DOHH2 (cell line): ENCODE results near the gene ZBTB7C.

Source experiments
- H3F3A ChIP-seq: fragments of 200-600 bp; sonication (generic), shearing (Covaris generic); 2 replicates; pipeline ENCODE4 v1.6.0; 2016; ENCODE audit warnings: antibody characterized with exemption, mild to moderate bottlenecking; ENCODE audit not compliant: control insufficient read depth, insufficient read depth
- H3K27ac ChIP-seq: fragments of 200-600 bp; sonication (generic); 2 replicates; pipeline ENCODE4 v1.5.1; 2014; ENCODE audit warnings: low read depth, mild to moderate bottlenecking, low read length, moderate library complexity
- H3K27me3 ChIP-seq: fragments of 200-600 bp; sonication (generic); 2 replicates; pipeline ENCODE4 v1.6.1; 2014; ENCODE audit warnings: mild to moderate bottlenecking, low read length, mixed read lengths; ENCODE audit not compliant: control insufficient read depth
- H3K36me3 ChIP-seq: fragments of 200-600 bp; sonication (generic); 2 replicates; pipeline ENCODE4 v1.6.1; 2014; ENCODE audit warnings: mild to moderate bottlenecking, low read length, moderate library complexity, mixed read lengths; ENCODE audit not compliant: control insufficient read depth
- H3K4me1 ChIP-seq: fragments of 200-600 bp; sonication (generic); 2 replicates; pipeline ENCODE4 v1.6.1; 2014; ENCODE audit warnings: mild to moderate bottlenecking, low read length, mixed read lengths; ENCODE audit not compliant: control insufficient read depth
- H3K4me2 ChIP-seq: fragments of 200-600 bp; sonication (generic); 2 replicates; pipeline ENCODE4 v1.6.0; 2014; ENCODE audit warnings: mild to moderate bottlenecking, low read length, moderate library complexity
- H3K4me3 ChIP-seq: fragments of 200-600 bp; sonication (generic); 2 replicates; pipeline ENCODE4 v1.5.1; 2014; ENCODE audit warnings: mild to moderate bottlenecking, low read length, mixed read lengths
- H3K79me2 ChIP-seq: fragments of 200-600 bp; sonication (generic); 2 replicates; pipeline ENCODE4 v1.6.1; 2014; ENCODE audit warnings: mild to moderate bottlenecking, low read length, mixed read lengths; ENCODE audit not compliant: control insufficient read depth
- H3K9me2 ChIP-seq: fragments of 200-600 bp; sonication (generic); replicated peaks from 2 replicates; pipeline ENCODE4 v1.6.1; 2014; ENCODE audit warnings: mild to moderate bottlenecking, low read length, mixed read lengths; ENCODE audit not compliant: control insufficient read depth
- H3K9me3 ChIP-seq: fragments of 200-600 bp; sonication (generic); 2 replicates; pipeline ENCODE4 v1.6.1; 2014; ENCODE audit warnings: antibody characterized with exemption, low read length, mixed read lengths; ENCODE audit not compliant: control insufficient read depth, insufficient read depth
- H4K20me1 ChIP-seq: fragments of 200-600 bp; sonication (generic); 2 replicates; pipeline ENCODE4 v1.6.0; 2014; ENCODE audit warnings: low read depth, mild to moderate bottlenecking, antibody characterized with exemption, low read length, moderate library complexity; ENCODE audit not compliant: control insufficient read depth, insufficient read depth
- EZH2phosphoT487 ChIP-seq: fragments of 200-600 bp; sonication (generic); IDR thresholded peaks from 2 replicates; pipeline ENCODE4 v1.6.1; 2017; ENCODE audit warnings: borderline replicate concordance, mild to moderate bottlenecking, antibody characterized with exemption, low read length, moderate library complexity, mixed read lengths
- TF ChIP-seq, protein P1 (sequence below): fragments of 200-600 bp; sonication (generic); IDR thresholded peaks from one replicate; pipeline ENCODE4 v1.5.1; 2014; ENCODE audit warnings: antibody characterized with exemption, mild to moderate bottlenecking, low read depth, low read length; ENCODE audit not compliant: poor library complexity, severe bottlenecking

ZBTB7C gene

DNA sequence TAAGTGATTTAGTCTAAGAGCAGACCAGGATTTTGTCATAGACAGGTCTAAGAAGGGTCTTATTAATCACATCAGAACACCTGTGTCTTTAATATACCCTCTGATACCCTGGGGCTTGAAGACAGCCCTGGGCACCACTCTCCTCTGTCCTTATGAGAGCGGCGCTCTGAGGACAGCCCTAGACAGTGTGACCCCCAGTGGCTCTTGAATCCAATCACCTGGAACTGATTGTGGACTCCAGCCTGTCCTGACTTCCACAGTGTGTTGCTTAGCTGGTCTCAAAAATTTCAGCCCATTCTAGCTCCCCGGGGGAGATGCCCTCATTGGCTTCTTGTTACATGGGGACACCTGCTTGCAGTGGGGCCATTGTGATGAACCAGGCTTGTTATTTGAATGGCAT is 282.9 kb downstream of the ZBTB7C start:
- H3K79me2 ChIP-seq: no peaks in the 10 kb centered on the region
- H3K4me3 ChIP-seq: no peak overlapping the region
- no peak overlapping the region for H3K27ac ChIP-seq
- no peaks in the 10 kb centered on the region for H3K9me3 ChIP-seq
- no peak for TF ChIP-seq EZH2phosphoT487
- TF ChIP-seq, protein P1, sequence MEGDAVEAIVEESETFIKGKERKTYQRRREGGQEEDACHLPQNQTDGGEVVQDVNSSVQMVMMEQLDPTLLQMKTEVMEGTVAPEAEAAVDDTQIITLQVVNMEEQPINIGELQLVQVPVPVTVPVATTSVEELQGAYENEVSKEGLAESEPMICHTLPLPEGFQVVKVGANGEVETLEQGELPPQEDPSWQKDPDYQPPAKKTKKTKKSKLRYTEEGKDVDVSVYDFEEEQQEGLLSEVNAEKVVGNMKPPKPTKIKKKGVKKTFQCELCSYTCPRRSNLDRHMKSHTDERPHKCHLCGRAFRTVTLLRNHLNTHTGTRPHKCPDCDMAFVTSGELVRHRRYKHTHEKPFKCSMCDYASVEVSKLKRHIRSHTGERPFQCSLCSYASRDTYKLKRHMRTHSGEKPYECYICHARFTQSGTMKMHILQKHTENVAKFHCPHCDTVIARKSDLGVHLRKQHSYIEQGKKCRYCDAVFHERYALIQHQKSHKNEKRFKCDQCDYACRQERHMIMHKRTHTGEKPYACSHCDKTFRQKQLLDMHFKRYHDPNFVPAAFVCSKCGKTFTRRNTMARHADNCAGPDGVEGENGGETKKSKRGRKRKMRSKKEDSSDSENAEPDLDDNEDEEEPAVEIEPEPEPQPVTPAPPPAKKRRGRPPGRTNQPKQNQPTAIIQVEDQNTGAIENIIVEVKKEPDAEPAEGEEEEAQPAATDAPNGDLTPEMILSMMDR: no peak
- H3K4me2 ChIP-seq: no peak overlapping the region
- no peaks in the 10 kb centered on the region for H3K4me1 ChIP-seq
- no peaks in the 10 kb centered on the region for H3K36me3 ChIP-seq
- H3F3A ChIP-seq: no peaks in the 10 kb centered on the region
- H3K9me2 ChIP-seq: no peaks in the 10 kb centered on the region
- H4K20me1 ChIP-seq: no peaks in the 10 kb centered on the region
- peaks cover 8% of the 10 kb centered on the region for H3K27me3 ChIP-seq

DNA sequence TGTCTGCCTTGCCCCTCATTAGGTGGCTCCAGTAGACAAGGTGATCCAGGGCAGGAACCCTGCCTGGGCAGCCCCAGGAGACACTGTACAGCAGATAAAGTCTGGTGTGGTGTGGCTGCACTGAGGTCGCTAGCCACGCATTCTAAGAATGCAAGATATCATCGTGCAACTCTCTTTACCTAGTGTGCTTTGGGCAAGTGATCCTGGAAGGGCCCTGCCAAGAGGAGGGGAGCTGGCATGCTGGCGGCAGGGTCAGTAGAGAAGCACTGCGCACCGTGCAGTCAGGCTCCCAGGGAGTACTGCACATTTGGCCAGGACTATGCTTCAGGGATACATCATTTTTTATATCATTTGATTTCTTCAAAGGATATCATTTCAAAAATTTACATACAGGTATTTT is 283.5 kb downstream of the ZBTB7C start:
- Histone ChIP-seq H4K20me1 (no peaks in the 10 kb centered on the region), H3K79me2 (no peaks in the 10 kb centered on the region), H3K4me1 (no peaks in the 10 kb centered on the region), H3K27me3 (peaks cover 8% of the 10 kb centered on the region), H3K9me3 (no peaks in the 10 kb centered on the region), H3K36me3 (no peaks in the 10 kb centered on the region), H3K27ac (no peak overlapping the region), H3K9me2 (no peaks in the 10 kb centered on the region), H3F3A (no peaks in the 10 kb centered on the region), H3K4me3 (no peak overlapping the region), H3K4me2 (no peak overlapping the region)
- TF ChIP-seq, protein P1: no peak
- no peak for TF ChIP-seq EZH2phosphoT487

DNA sequence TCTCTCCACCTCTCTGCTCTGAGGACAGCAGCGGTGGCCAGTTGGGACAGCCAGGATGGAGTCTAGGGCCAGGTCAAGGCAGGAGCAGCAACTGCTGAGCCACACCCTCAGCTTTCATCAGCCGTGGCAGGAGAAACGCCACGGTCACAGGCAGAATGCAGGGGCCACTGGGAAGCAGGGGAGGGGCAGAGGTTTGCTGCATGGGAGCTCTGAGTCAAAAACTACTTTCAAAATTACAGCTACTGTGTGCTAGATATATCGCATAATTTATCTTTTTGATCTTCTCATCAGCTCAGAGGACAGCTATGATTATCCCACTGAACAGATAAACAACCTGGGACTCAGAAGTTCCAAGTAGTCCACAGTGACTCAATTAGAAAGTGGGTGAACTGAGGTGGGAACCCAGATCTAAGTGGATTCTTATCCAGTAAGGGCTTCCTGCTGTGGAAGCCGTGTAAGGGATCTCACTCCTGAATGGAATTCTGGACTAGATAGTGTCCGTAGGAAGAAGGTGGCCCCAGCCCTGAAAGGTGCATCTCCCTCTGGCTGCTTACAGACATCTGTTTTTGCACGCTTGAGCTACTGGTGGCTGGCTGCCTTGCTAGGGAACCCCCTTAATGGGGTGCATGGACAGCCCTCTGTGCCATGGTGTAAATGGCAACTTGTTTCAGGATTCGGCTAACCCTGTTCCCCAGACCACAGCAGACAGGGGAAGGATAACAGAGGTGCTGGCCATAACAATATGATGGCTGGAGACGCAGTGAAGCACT is 284.1 kb downstream of the ZBTB7C start:
- H3K9me3 ChIP-seq: no peaks in the 10 kb centered on the region
- H3K4me1 ChIP-seq: no peaks in the 10 kb centered on the region
- H4K20me1 ChIP-seq: no peaks in the 10 kb centered on the region
- H3K4me3 ChIP-seq: no peak overlapping the region
- no peaks in the 10 kb centered on the region for H3K79me2 ChIP-seq
- no peaks in the 10 kb centered on the region for H3F3A ChIP-seq
- peaks cover 8% of the 10 kb centered on the region for H3K27me3 ChIP-seq
- H3K27ac ChIP-seq: no peak overlapping the region
- H3K4me2 ChIP-seq: no peak overlapping the region
- no peaks in the 10 kb centered on the region for H3K9me2 ChIP-seq
- TF ChIP-seq, protein P1: no peak
- no peak for TF ChIP-seq EZH2phosphoT487
- no peaks in the 10 kb centered on the region for H3K36me3 ChIP-seq
